Activated CD8-positive, alpha-beta memory T cell treated with anti-CD3 and anti-CD28 coated beads, Interleukin-2, amount 50 U/mL, for 1 hour (primary cell): ENCODE data around the gene AMIGO1.
A peak's percentile ranks its signal among the peaks of the same experiment; 100 is the strongest.
"Not testable (repeated sequence)": the region's sequence is repeated elsewhere in the genome, so short reads cannot be mapped to it uniquely, and the experiment has no call there.

Experiments
- DNase-seq: peaks from one replicate; pipeline ENCODE4 v3.0.0-alpha.2; 2020; ENCODE audit errors: extremely low read depth

AMIGO1 gene

DNA sequence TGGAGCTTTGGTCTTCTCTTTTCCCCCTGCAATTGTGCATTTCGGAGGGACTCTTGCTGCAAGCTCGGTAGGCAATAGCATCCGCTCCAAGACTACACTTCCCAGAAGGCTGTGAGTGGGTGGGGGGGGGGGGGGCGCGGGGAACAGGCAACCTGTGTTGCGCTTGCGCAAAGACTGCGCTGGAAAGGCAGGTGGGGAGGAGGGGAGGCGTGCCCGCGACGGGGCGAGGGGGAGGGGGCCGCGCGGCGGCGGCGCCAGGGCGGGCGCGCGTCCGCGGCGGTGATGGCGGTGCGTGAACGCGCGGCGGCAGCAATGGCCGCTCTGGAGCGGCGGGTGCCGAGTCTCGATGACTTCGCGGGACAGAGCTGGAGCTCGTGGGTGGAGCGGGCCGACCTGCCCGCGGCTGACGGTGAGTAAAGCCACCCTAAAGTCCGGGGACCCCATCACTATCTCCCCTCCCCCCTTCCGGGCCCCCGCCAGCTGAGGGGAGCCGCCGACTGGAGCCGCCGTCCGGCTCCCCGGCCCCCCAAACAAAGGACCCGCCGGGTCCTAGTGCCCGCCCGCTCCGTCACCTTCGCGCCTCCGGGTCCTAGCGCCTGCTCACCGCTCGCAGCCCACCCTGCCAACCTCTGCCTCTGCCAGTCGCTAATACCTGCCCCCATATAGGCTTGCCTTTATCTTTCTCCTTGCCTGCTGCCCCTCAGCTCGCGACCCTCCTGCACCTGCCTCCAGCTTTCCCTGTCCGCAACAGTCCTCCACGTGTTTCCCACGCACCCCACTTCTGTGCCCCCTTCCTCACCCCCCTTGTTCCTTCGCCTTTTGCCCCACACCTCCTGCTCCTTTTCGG is 25.6 kb downstream of the AMIGO1 start, which contains the start of gene ATXN7L2:
TSS of gene ATXN7L2 (plus strand) at position 234 of the 847 bp plus-strand sequence. CDS start at position 283, 49 bp downstream.
- peak; percentile 84 for DNase-seq

GRCh38 chr1:109482791-109483671 is 26.5 kb downstream of the AMIGO1 start:
- no peak for DNase-seq

DNA sequence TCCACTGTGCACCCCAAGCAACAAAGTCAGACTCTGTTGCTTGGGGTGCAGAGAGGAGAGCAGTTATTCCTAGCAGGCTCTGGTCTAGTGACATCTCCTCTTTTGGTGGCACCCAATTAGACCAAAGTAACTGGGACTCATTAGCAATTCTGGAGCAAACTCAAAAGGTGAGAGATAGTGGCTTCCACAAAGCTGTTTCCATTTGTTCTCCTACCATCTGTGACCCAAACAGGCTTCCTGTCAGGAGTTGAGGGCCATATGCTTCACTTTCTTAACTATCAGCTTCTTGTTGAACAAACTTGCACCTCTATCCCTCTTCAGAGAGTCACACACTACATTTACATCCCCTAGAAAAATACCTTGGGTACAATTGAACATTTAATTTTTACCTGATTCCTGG is 27.3 kb downstream of the AMIGO1 start:
- DNase-seq: no peak

GRCh38 chr1:109481646-109482045 is 27.9 kb downstream of the AMIGO1 start:
- no peak for DNase-seq

DNA sequence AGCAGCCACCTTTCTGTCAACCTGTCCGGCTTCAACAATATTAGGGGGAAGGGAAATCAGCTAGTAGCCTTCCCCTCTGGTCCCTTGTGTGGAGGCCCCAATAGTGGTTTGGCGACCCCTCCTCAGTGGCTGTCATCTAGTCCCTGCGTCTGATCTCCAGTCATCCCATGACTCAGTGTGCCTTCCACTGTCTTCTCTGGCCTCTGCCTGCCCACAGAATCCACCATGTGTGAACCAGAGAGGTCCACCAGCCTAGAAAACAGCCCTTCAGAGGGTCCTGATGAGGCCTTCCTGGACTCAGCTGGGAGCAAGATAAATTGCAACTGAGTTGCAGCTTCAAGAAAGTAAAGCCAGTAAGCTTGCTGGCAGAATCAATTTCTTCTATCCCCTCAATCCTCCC is 29.6 kb downstream of the AMIGO1 start:
- DNase-seq: no peak

DNA sequence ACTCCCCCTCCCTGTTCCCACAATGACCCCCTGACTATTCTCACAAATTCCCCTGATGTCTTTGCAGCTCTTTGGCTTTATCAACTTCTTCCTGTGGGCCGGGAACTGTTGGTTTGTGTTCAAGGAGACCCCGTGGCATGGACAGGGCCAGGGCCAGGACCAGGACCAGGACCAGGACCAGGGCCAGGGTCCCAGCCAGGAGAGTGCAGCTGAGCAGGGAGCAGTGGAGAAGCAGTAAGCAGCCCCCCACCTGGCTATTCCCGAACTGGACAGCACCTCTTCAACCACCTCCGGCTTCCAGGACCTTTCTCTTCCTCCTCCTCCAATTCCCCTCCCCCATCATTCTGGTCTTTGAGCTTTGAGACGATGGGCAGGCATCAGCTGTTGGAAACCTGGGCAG is 30.2 kb downstream of the AMIGO1 start:
- no peak for DNase-seq

- no peak for DNase-seq
Measured at GRCh38 chr1:109478806-109479205, 30.7 kb downstream of the AMIGO1 start.

GRCh38 chr1:109477821-109478220 is 31.7 kb downstream of the AMIGO1 start:
- no peak for DNase-seq

- DNase-seq: no peak
Measured at GRCh38 chr1:109476825-109477224, 32.7 kb downstream of the AMIGO1 start.

- DNase-seq: no peak
Measured at GRCh38 chr1:109475261-109475660, 34.3 kb downstream of the AMIGO1 start.

DNA sequence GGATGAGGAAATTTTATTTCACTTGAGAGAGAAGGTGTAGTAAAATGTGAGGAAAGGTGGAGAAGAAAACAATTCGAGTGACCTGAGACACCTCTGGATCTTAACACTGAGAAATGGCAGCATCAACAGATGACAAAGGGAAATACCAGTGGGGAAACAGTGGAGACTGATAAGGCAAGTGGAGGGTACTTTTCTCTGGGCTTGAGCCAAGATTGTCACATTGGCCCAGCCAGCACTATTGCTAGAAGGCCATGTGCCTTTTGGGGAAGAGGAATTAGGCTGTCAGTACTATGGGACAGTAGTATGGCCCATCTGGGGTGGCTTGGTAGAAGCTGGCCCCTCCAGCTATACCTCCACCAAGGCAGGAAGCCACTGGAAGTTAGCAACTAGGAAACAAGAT is 34.8 kb downstream of the AMIGO1 start:
- DNase-seq: no peak

DNA sequence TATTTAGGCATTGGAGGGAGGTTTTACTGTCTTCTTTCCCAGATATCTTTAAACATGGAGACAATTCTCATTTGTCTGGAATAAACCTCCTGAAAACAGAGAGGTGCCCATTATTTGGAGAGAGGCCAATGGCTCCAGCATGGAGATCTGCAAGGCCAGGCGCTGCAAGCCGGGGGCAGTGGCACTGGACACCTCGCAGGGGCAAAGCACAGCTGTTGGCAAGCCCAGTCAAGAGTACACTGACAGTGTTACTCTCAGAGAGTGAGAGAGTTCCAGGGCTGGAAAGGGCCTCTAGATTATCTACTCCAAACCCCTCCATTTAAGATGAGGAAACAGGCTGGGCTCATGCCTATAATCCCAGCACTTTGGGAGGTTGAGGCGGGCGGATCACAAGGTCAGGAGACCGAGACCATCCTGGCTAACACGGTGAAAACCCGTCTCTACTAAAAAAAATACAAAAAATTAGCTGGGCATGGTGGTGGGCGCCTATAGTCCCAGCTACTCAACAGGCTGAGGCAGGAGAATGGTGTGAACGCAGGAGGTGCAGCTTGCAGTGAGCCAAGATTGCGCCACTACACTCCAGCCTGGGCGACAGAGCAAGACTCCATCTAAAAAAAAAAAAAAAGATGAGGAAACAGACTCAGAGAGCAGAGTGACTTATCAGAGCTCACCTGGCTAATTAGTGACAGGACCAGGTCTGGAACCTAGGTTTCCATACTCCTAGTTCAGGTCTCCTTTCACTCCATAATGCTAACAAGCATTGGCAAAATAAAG is 36.1 kb downstream of the AMIGO1 start:
- DNase-seq: not testable (repeated sequence)

- no peak for DNase-seq
Measured at GRCh38 chr1:109472779-109473178, 36.7 kb downstream of the AMIGO1 start.

- no peak for DNase-seq
Measured at GRCh38 chr1:109470245-109470644, 39.3 kb downstream of the AMIGO1 start.

- DNase-seq: no peak
Measured at GRCh38 chr1:109468903-109469302, 40.6 kb downstream of the AMIGO1 start.

GRCh38 chr1:109468061-109468460 is 41.5 kb downstream of the AMIGO1 start:
- no peak for DNase-seq

DNA sequence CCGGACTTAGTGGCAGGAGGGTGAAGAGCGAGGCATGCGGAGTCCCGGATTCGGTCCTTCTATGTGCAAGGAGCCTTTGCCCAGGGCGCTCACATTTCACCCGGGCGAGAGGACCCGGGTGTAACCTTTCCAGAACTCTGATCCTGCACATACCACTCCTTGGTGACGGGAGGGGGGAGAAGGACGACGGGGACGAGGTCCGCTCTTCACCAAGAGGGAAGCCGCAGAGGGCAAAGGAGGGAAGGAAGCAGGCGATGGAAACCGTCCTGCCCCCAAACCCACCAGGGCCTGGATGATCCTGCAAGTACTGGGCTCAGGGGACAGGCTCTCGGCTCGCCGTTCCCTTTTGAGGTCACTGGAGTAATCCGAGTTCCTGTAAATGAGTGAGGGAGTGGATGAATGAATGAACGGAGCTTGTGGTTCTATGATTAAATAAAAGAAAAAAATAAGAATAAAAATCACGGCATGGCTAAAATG is 42.2 kb downstream of the AMIGO1 start:
- no peak for DNase-seq

DNA sequence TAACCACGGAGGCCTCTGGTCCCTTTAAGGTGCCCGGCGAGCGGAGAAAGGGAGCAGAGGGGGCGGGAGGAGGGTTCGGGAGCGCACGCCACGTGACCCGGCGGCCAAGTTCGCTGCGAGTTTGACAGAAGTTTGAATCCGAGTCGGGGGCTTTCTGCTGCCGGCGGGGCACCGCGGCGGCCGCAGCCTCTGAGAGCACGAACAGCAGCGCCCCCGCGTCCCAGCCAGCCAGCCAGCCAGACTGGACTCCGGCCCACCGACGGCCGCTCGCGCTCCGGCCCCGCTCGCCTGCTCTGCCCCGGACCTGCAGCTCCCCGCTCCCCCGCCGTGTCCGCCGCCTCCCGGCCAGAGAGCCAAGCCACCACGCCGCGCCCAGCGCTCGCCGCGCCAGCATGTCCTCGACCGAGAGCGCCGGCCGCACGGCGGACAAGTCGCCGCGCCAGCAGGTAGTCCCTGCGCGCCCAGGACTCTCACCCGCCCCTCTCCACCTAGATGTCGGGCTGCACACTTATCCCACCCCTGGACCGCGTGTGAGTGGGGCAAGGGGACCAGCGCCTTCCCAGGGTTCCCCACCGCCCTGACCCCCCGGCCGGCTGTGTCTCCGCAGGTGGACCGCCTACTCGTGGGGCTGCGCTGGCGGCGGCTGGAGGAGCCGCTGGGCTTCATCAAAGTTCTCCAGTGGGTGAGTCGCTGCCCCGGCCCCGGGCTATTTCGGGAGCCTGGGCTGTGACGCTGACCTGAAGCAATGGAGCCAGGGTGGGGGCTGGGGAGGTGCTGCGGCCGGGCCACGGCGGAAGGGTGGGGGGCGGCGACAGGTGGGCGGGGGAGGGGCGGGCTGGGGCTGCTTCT is 42.9 kb downstream of the AMIGO1 start, which contains the start of gene SYPL2:
TSS of gene SYPL2 (plus strand) at position 95 of the 849 bp plus-strand sequence. CDS start at position 393, 298 bp downstream.
- no peak for DNase-seq

- no peak for DNase-seq
Measured at GRCh38 chr1:109466125-109466451, 43.4 kb downstream of the AMIGO1 start.

DNA sequence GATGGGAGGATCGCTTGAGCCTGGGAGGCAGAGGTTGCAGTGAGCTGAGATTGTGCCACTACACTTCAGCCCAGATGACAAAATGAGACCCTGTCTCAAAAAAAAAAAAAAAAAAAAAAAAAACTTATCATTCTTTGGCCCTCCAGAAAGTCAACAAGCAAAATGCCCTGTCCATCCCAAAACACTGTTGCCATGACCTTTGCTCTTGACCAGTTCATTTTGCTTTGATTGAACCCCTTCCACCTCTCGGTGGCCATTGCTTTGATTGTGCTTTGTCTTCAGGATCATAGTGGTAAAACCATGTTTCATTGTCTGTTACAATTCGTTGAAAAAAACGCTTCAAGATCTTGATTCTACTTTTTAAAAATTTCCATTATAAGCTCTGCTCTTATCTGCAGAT is 51.7 kb downstream of the AMIGO1 start:
- DNase-seq: no peak
